Stimulated activated CD8-positive, alpha-beta memory T cell treated with anti-CD3 and anti-CD28 coated beads, Interleukin-12 subunit alpha, Interleukin-12 subunit beta, amount 100 ng/mL, for 24 hours (primary cell): ENCODE measurements around the gene SERGEF.
A peak's percentile ranks its signal among the peaks of the same experiment; 100 is the strongest.

Experiments
- DNase-seq: peaks from one replicate; pipeline ENCODE4 v3.0.0-alpha.2; 2020; ENCODE audit errors: extremely low read depth

SERGEF gene

DNA sequence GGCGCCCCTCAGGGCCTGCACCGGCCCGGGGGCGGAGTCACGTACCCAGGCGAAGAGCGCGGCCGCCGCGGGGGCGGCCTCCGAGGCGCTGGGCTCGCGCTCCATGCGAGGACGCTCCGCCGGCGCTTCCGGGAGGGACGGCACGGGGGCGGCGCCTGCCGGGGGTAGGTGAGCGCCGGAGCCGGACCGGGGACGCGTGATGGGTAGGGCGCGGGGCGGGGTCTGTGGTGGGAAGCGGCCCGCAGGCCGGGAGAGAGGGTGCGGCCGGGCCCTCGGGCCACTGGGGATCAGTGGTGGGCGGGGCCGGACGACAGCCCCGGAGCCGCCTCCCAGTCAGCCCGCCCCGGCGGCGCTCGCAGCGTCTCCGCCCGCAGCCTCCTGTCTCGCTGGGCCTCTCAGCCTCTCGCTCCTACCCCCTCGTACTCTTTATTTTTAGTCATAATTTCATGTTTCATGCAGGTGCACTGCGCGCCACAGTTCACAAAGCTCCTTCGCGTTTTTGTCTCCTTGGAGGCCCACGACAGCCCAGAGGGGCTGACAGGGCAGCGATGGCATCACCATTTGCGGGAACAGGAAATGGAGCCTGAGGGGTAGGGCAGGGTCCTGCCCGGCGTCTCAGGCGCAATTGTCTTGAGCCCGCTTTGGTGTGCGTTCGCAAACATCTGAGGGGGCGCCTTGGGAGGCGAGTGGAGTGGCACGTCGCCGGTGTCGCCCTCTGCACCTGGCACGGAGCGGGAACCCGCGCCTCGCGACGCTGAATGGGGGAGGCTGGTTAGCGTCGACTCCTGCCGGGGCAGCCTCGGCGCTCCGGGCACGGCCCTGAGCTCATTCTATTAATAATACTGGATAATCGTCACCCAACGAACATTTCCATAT is at the start of gene SERGEF:
Gene SERGEF, minus strand, starts transcription at position 142 of the 876 bp plus-strand sequence. Its CDS starts 37 bp downstream, at position 105.
- DNase-seq = peak; percentile 85

- DNase-seq = no peak
Observed at GRCh38 chr11:18061351-18061750, 48.5 kb upstream of the SERGEF start.

- DNase-seq = no peak
Observed at GRCh38 chr11:18056561-18057181, 43.8 kb upstream of the SERGEF start.

GRCh38 chr11:18054511-18055103 is 41.8 kb upstream of the SERGEF start:
- no peak for DNase-seq

DNA sequence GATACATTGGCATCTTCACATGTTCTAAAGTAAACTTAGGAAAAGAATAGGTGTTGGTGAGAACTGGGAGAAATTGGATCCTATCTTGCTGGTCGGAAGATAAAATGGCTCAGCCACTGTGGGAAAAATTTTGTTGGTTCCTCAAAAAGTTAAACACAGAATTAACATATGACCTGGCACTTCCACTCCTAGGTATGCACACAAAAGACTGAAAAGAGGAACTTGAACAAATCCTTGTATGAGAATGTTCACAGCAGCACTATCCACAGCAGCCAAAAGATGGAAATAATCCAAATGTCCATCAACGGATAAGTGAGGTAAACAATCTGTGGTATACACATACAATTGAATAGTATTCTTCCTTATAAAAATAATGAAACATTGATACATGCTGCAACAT is 38.0 kb upstream of the SERGEF start:
- DNase-seq = no peak

GRCh38 chr11:18046116-18046777 is 33.4 kb upstream of the SERGEF start, which contains the start of gene TPH1:
TSS of gene TPH1 (minus strand) at chr11:18046269. CDS start at chr11:18040762, 5,507 bp downstream.
- DNase-seq = no peak

GRCh38 chr11:18036456-18036855 is 23.6 kb upstream of the SERGEF start:
- no peak for DNase-seq

GRCh38 chr11:18027475-18027874 is 14.6 kb upstream of the SERGEF start:
- no peak for DNase-seq

- no peak for DNase-seq
Observed at GRCh38 chr11:18022419-18022818, 9.6 kb upstream of the SERGEF start.

DNA sequence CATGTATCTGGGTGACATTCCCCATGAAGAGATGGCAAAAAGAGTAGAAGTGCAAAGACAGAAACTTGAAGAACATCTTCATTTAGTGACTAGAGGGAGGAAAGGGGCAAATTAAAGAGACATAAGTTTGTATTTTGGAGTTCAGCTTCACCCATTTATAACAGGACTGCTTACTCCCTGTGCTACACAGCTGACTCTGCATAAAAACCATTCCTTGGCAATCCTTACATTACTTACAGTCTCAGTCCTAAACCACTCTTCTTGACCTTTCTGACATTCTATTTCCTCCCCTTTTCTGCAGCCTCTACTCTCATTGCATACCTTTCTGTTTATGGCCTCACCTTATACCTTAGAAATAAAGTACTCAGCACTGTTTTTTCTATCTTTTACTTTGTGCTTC is 6.8 kb upstream of the SERGEF start:
- no peak for DNase-seq

DNA sequence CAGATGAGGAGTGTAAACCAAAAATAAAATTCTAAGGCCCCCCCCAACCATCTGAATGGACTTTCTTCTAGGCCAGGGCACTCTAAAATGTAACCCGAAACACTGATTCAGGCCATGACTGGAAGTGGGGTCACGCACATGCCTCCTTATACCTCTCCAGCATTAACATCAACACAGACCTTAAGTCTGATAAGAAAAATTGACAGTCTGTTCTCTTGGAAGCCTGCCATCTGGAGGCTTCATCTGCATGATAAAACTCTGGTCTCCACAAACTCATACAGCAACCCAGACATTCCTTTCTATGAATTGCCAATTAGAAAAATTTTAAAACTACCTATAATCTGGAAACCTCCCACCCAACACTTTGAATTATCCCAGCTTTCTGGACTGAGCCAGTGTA is 3.9 kb upstream of the SERGEF start:
- DNase-seq = no peak

DNA sequence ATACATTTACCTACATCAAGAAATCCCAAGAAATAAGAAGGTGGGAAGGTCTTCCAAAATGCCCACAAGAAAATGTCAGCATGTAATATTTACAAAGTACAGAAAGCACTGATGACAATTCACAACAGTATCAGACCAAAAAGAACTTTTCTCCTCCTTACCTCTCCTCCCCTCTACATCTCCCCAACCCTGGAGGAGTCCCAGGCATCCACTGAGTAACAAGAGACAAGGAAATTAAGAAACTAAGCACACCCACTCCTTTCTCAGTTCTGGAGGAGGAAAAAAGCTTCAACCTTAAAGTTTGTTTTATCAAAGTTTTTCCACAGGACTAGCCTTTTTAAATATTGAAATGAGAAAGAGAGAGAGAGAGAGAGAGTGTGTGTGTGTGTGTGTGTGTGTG is 2.0 kb upstream of the SERGEF start:
- no peak for DNase-seq

DNA sequence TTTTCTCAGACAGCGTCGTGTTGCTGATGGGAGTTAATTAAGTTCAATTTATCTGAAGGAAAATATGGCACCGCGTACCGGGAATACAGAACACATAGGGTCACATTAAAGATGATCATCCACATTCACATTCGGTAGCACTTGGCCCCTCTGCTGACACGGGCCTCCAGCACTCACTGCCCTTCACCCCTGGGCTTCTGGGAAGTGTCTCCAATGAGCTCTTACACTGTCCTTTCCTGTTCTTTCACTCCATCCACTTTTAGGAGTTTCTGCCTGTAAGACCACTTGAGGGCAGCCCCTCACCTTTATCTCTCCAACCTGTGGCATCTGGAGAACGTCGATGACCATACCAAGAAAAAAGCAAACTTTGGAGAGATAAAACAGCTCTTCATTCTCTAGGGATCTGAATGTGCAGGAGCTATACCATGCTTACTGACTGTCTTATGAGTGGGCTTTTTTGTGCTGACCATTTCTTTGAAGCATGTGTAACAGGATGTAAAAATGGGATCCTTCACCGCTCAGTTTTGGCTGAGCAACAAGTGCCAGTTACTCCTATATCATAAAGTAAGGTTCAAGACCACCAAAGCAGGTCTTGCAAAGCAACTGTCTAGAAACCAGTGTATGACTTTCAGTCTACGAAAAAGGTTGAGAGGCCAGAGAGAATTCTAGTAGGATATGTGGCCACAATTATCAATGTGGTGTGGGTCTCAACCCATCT is 1.1 kb upstream of the SERGEF start:
- DNase-seq = no peak

- no peak for DNase-seq
Observed at GRCh38 chr11:18012122-18012905, 533 bp downstream of the SERGEF start.

- DNase-seq = no peak
Observed at GRCh38 chr11:18011633-18012032, 1.2 kb downstream of the SERGEF start.

- DNase-seq = no peak
Observed at GRCh38 chr11:18010977-18011586, 1.8 kb downstream of the SERGEF start.

- DNase-seq = no peak
Observed at GRCh38 chr11:18010121-18010670, 2.7 kb downstream of the SERGEF start.

DNA sequence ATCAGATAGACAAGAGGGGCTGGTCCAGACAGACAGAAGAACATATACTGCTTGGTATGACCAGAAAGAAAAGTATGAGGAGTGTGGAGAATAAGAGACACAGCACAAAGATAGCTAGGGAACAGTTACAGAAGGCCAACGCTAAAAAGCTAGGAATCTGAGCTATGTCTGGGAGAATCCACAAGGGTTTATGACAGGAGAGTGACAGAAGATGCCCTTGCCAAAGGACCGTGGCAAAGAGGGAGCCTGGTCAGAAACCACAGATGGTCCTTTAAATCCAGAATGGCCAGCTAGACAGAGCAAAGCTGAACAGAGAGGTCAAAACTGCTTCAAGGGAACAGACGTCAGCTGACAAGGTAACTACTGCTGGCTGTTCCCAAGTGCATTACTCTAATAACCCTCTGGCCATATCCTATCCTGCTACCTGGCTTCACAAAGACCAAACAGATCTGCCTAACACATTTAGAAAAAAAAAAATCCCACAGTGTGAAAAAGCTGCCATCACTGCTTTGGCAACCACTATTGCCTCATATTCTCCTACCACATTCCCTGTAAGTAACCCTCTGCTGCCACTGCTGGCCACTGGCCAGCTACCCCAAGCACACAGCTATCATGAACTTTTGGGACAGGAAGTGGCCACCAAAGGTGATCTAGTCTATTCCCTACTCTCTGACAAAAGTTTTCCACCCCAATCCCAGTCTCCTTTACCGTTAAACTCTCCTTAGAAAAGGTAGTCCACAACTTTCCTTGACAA is 7.3 kb downstream of the SERGEF start:
- no peak for DNase-seq

DNA sequence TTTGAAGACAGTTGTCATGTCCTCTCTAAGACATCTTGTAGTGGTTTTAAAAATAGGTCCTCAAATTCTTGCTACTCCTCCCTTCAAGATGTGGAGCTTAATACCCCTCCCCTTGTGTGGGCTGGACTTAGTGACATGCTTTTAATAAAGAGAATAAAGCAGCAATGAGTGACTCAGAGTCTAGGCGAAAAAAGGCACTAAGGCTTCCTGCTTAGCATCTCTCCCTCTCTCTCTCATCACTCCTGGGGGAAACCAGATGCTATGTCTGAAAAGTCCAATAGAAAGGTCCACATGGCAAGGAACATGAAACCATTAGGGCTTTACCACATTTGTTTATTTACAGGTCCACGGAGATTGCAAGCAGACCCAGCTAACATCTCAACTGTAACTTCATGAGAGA is 11.7 kb downstream of the SERGEF start:
- no peak for DNase-seq
